GM18870 (cell line): ENCODE results near the gene GJE1.
A peak's percentile ranks its signal among the peaks of the same experiment; 100 is the strongest.
"Not testable (repeated sequence)": the region's sequence is repeated elsewhere in the genome, so short reads cannot be mapped to it uniquely, and the experiment has no call there.

Experiments used
- ATAC-seq: cut with Tn5 transposase; IDR thresholded peaks from one replicate; pipeline ENCODE4 v1.9.1; 2021; ENCODE audit warnings: moderate library complexity; ENCODE audit not compliant: unreplicated experiment

The GJE1 gene

GRCh38 chr6:142132625-142133024, at the start of gene GJE1:
GJE1 (plus strand) TSS chr6:142132925; CDS start chr6:142133159, 234 bp downstream.
- ATAC-seq, result no peak

GRCh38 chr6:142087950-142088857, 44.5 kb upstream of the GJE1 start:
- ATAC-seq, result no peak

- no peak for ATAC-seq
Measured at GRCh38 chr6:142088858-142089216, 43.9 kb upstream of the GJE1 start.

GRCh38 chr6:142104820-142105219, 27.9 kb upstream of the GJE1 start:
- ATAC-seq, result not testable (repeated sequence)

- ATAC-seq, result not testable (repeated sequence)
Measured at GRCh38 chr6:142110820-142111219, 21.9 kb upstream of the GJE1 start.

- peak; percentile 68 for ATAC-seq
Measured at GRCh38 chr6:142112451-142113061, 20.2 kb upstream of the GJE1 start.

GRCh38 chr6:142117366-142117765, 15.4 kb upstream of the GJE1 start:
- no peak for ATAC-seq

GRCh38 chr6:142118328-142118727, 14.4 kb upstream of the GJE1 start:
- no peak for ATAC-seq

- ATAC-seq, result no peak
Measured at GRCh38 chr6:142118925-142119324, 13.8 kb upstream of the GJE1 start.

GRCh38 chr6:142121342-142121741, 11.4 kb upstream of the GJE1 start:
- ATAC-seq, result no peak

GRCh38 chr6:142130814-142131213, 1.9 kb upstream of the GJE1 start:
- no peak for ATAC-seq

GRCh38 chr6:142138876-142139275, 6.2 kb downstream of the GJE1 start:
- ATAC-seq, result no peak

GRCh38 chr6:142141531-142141930, 8.8 kb downstream of the GJE1 start:
- not testable (repeated sequence) for ATAC-seq

GRCh38 chr6:142146828-142147662, 14.3 kb downstream of the GJE1 start, which contains the start of the genes NMBR and VTA1:
NMBR (minus strand) TSS chr6:142147122; CDS start chr6:142088658, 58,464 bp downstream.
VTA1 (plus strand) TSS chr6:142147263; CDS start chr6:142147288, 25 bp downstream.
- peak; percentile 98 for ATAC-seq

- ATAC-seq, result no peak
Measured at GRCh38 chr6:142152746-142153145, 20.0 kb downstream of the GJE1 start.

GRCh38 chr6:142153196-142153595, 20.5 kb downstream of the GJE1 start:
- ATAC-seq, result no peak

- no peak for ATAC-seq
Measured at GRCh38 chr6:142154336-142154735, 21.6 kb downstream of the GJE1 start.

- no peak for ATAC-seq
Measured at GRCh38 chr6:142155091-142155490, 22.4 kb downstream of the GJE1 start.

- ATAC-seq, result peak; percentile 58
Measured at GRCh38 chr6:142155895-142156757, 23.4 kb downstream of the GJE1 start.

GRCh38 chr6:142156758-142157068, 24.0 kb downstream of the GJE1 start:
- not testable (repeated sequence) for ATAC-seq
